ENCODE measurements around the gene R3HDM2. TPM values are rescaled to one million over a fixed set of nuclear protein-coding genes. Genes with fewer than 3 reads are reported as not detected.

Gene R3HDM2
- total RNA-seq: 10 to 100 TPM; 31.6 to 43.0 (median 35.7) TPM

DNA sequence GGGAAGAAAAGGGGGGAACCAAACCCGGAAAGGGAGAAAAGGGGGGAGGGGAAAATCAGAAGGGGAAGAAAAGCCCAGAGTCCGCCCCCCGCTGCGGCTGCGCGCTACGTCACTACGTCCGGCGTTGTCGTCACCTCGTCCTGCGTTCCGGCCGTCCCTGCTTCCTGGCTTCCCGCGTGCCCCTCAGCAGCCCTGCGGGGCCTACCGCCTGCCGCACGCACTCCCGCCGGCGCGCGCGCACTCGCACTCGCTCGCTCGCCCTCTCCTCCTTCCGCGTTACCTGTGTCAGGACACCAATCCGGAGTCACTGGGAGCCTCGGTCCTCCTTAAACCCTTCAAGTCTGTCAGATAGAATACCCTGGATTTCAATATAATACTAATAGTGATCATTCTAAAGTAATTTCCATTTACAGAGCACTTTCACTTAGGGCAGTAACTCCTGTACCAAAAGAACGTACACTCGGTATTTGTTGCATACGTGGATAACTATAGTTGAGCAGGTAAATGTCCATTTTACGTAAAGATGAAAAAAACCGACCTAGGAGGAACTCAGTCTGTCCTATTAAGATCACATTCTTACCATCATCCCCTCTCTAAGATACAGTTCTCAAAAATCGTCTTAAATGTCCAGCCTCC, at the start of gene R3HDM2:
Gene R3HDM2, minus strand, starts transcription at position 113 of the 636 bp plus-strand sequence. CDS start 120,615 bp downstream, outside the sequence.
- Histone ChIP-seq H3K36me3 (no peaks in the 10 kb centered on the region), H3K4me1 (peaks cover 0 to 8% of the 10 kb centered on the region in 2 donors), H3K9me3 (no peaks in the 10 kb centered on the region), H3K27ac (peak within 1 kb of the TSS; percentile 97 to 100), H3K27me3 (no peaks in the 10 kb centered on the region), H3K4me3 (peak within 1 kb of the TSS; percentile 72 to 97 (median 73))
- DNase-seq (ENCODE audit: low spot score in 2 of 2): peak; percentile 91 to 95
- intact Hi-C loops (cut with DNase I; ENCODE audit: low total_unique reads): no loop called here
- TF ChIP-seq POLR2A (IDR thresholded peaks at IDR 0.05): peak; percentile 83
- TF ChIP-seq, protein P1, sequence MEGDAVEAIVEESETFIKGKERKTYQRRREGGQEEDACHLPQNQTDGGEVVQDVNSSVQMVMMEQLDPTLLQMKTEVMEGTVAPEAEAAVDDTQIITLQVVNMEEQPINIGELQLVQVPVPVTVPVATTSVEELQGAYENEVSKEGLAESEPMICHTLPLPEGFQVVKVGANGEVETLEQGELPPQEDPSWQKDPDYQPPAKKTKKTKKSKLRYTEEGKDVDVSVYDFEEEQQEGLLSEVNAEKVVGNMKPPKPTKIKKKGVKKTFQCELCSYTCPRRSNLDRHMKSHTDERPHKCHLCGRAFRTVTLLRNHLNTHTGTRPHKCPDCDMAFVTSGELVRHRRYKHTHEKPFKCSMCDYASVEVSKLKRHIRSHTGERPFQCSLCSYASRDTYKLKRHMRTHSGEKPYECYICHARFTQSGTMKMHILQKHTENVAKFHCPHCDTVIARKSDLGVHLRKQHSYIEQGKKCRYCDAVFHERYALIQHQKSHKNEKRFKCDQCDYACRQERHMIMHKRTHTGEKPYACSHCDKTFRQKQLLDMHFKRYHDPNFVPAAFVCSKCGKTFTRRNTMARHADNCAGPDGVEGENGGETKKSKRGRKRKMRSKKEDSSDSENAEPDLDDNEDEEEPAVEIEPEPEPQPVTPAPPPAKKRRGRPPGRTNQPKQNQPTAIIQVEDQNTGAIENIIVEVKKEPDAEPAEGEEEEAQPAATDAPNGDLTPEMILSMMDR (IDR thresholded peaks at IDR 0.05): no peak
- peak; percentile 97 for TF ChIP-seq POLR2AphosphoS5 (IDR thresholded peaks at IDR 0.05)

DNA sequence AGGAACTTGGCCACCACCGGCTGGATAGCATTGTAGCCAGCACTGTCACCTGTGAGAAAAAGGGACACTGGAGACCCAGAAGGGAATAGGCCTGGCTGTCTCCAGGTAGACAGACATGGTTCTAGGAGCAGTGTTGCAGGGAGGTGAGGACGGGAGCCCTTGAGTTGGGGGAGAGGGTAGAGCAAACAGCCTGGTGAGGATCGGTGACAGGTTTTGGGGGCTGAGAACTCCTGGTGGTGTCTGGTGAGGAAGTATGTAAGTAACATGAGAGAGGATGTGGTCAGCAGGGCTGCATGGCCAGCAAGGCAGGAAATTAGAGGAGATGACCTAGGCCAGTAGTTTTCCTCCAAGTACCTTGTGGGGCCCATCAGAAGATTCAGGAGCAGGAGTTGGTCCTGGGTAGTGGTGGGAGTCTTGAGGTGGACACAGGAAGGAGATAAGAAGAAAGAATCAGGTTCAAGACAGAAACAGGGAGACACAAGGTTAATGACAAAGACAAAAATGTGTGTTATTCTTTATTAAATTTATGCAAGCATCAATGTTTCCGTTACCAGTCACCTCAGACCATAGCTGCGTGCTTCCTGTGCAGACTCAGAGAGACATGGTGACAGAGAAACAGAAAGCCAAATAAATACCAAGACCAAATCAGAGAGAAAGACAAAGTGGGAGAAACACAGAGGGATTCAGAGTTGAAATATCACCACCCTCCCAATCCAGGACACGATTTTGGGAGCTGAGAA, 48.7 kb upstream of the R3HDM2 start, which contains the start of gene ARHGAP9:
Gene ARHGAP9, minus strand, starts transcription at position 491 of the 740 bp plus-strand sequence. Its CDS starts 460 bp downstream, at position 31.
- Histone ChIP-seq H3K4me1 (peaks cover 0 to 15% of the 10 kb centered on the region in 2 donors), H3K9me3 (no peaks in the 10 kb centered on the region), H3K27ac (peak within 1 kb of the TSS; percentile 34 to 58), H3K4me3 (no peak within 1 kb of the TSS), H3K27me3 (peaks cover 0 to 30% of the 10 kb centered on the region in 2 donors), H3K36me3 (no peaks in the 10 kb centered on the region)
- TF ChIP-seq, protein P1 (IDR thresholded peaks at IDR 0.05): no peak
- TF ChIP-seq POLR2A (IDR thresholded peaks at IDR 0.05) (no peak), POLR2AphosphoS5 (IDR thresholded peaks at IDR 0.05) (no peak)
- DNase-seq (ENCODE audit: low spot score in 2 of 2): no peak
- intact Hi-C loops (cut with DNase I; ENCODE audit: low total_unique reads): no loop called here

DNA sequence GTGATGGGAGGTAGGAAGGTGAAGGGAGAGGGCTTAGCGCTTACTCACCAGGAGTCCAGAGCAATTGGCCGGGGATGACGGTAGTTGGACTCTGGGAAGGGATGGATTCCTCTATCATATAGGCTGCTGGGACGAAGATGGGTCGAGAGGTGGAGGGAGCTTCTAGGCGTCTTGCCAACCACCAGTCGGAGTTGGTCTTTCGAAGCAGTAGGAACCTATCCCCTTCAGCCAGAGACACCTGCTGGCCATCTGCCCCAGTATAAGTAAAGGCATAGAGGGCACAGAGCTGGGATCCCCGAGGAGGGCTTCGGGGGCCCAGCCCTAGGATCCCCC, 48.2 kb upstream of the R3HDM2 start:
- peaks cover 0 to 15% of the 10 kb centered on the region in 2 donors for H3K4me1 ChIP-seq
- DNase-seq (ENCODE audit: low spot score in 2 of 2): no peak
- H3K9me3 ChIP-seq: no peaks in the 10 kb centered on the region
- TF ChIP-seq, protein P1 (IDR thresholded peaks at IDR 0.05): no peak
- no peak for TF ChIP-seq POLR2A (IDR thresholded peaks at IDR 0.05)
- TF ChIP-seq POLR2AphosphoS5 (IDR thresholded peaks at IDR 0.05): no peak
- intact Hi-C loops (cut with DNase I; ENCODE audit: low total_unique reads): no loop called here
- no peak overlapping the region for H3K4me3 ChIP-seq
- H3K36me3 ChIP-seq: no peaks in the 10 kb centered on the region
- H3K27ac ChIP-seq: peak overlapping the region; percentile 34 to 58
- H3K27me3 ChIP-seq: peaks cover 0 to 33% of the 10 kb centered on the region in 2 donors

DNA sequence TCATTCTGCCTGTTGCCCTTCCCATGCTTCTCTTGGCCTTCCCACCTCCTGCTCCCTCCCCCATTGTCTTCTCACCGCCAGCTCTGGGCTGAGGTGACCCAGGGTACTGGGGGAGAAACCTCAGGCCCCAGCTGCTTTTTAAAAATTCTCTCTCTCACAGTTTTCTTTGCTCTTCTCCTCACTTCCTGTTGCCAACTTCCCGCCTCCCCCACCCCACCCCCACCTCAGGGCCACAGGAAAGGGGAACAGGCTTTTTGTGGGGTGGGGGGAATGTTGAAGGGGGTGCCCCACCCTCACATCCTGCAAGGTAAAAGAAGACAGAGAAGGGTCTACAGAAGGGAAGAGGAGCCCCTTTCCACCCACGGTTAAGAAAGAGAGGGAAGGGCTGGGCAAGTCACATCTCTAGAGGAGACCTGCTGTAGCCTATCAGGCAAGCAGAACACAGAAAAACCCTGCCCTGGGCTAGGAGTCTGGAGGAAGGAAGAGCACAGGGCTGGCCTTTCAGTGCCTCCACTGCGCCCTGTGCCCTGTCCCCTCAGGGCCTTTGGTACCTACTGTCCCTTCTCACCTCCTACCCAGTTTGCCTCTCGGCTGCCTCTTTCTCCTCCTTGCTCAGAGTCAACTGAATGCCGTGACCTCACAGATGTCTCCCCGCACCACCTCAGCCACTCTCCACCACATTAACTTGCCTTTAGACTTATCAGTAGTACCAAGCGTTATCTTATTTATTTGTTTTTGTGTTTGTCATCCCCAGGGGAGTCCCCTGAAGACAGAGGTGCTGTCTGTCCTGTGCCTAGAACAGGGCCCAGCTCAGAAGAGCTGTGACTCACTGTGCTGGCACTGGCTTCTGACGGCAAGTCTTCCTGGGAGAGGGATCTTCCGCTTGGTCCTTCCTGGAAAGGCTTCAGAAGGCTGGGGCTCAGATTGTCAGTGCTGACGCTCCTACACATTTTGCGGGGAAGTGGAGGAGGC, 47.2 kb upstream of the R3HDM2 start:
- intact Hi-C loops (cut with DNase I; ENCODE audit: low total_unique reads): no loop called here
- no peak for DNase-seq (ENCODE audit: low spot score in 2 of 2)
- peak overlapping the region; percentile 38 to 51 (median 48) for H3K4me3 ChIP-seq
- H3K27me3 ChIP-seq: peaks cover 0 to 33% of the 10 kb centered on the region in 2 donors
- TF ChIP-seq POLR2AphosphoS5 (IDR thresholded peaks at IDR 0.05): no peak
- H3K36me3 ChIP-seq: no peaks in the 10 kb centered on the region
- H3K27ac ChIP-seq: peak overlapping the region in 1 of 2 donors; percentile 51
- peaks cover 0 to 15% of the 10 kb centered on the region in 2 donors for H3K4me1 ChIP-seq
- H3K9me3 ChIP-seq: no peaks in the 10 kb centered on the region

Data from breast epithelium (tissue), 4 donors.